CD14-positive monocyte (primary cell): Measurements from ENCODE around the gene RASL10B. TPM values are rescaled to one million over a fixed set of nuclear protein-coding genes. Genes with fewer than 3 reads are reported as not detected.

ENCODE experiments used
- DNase-seq, 3 donors: peaks; one replicate each; pipeline ENCODE4 v3.0.0-alpha.2; 2011 to 2022
- H2AFZ ChIP-seq: 2 replicates; pipeline ENCODE4 v1.6.0; 2012; ENCODE audit warnings: mild to moderate bottlenecking, low read depth, low read length, inconsistent platforms; ENCODE audit not compliant: insufficient read depth, poor library complexity, severe bottlenecking
- H3K27ac ChIP-seq, 2 donors: 1 replicate in 1 of 2; 2 replicates in 1 of 2; pipeline ENCODE4 v1.5.1; 2012 to 2013; ENCODE audit warnings: low read length in 2 of 2, control low read depth in 1 of 2, inconsistent platforms in 1 of 2, low read depth in 1 of 2, mild to moderate bottlenecking in 1 of 2
- H3K27me3 ChIP-seq, 2 donors: one replicate each; pipeline versions ENCODE4 v1.6.0 to v1.6.1; 2011 to 2013; ENCODE audit warnings: low read length in 2 of 2; ENCODE audit not compliant: control insufficient read depth in 2 of 2, insufficient read depth in 2 of 2
- H3K36me3 ChIP-seq, 2 donors: replicated peaks in 1 of 2; 1 replicate in 1 of 2; 2 replicates in 1 of 2; pipeline versions ENCODE4 v1.5.1 to v1.6.1; 2012 to 2013; ENCODE audit warnings: low read length in 2 of 2, control low read depth in 1 of 2, inconsistent platforms in 1 of 2, mild to moderate bottlenecking in 1 of 2; ENCODE audit not compliant: insufficient read depth in 2 of 2, control insufficient read depth in 1 of 2
- H3K4me1 ChIP-seq, 2 donors: 1 replicate in 1 of 2; 2 replicates in 1 of 2; pipeline versions ENCODE4 v1.5.1 to v1.6.1; 2012 to 2013; ENCODE audit warnings: low read length in 2 of 2, control low read depth in 1 of 2, inconsistent platforms in 1 of 2, mild to moderate bottlenecking in 1 of 2, moderate library complexity in 1 of 2; ENCODE audit not compliant: insufficient read depth in 2 of 2, control insufficient read depth in 1 of 2
- H3K4me2 ChIP-seq: replicated peaks from 2 replicates; pipeline ENCODE3; 2012; ENCODE audit warnings: low read length, moderate library complexity, mild to moderate bottlenecking; ENCODE audit not compliant: poor library complexity, severe bottlenecking; ENCODE audit errors: extremely low read depth
- H3K4me3 ChIP-seq, 3 experiments: fragments of 200-600 bp in 1 of 3; sonication (generic) in 1 of 3; replicated peaks in 1 of 3; 1 replicate in 2 of 3; 2 replicates in 1 of 3; pipeline ENCODE4 v1.5.1; 2011 to 2013; ENCODE audit warnings: low read length in 3 of 3, mild to moderate bottlenecking in 3 of 3, control low read depth in 2 of 3, low read depth in 2 of 3, inconsistent platforms in 1 of 3, moderate library complexity in 1 of 3
- H3K79me2 ChIP-seq: 2 replicates; pipeline ENCODE4 v1.6.0; 2012; ENCODE audit warnings: mild to moderate bottlenecking, control low read depth, inconsistent platforms, low read length, moderate library complexity; ENCODE audit not compliant: insufficient read depth
- H3K9ac ChIP-seq: 2 replicates; pipeline ENCODE4 v1.6.0; 2017; ENCODE audit warnings: low read length, mild to moderate bottlenecking; ENCODE audit not compliant: insufficient read depth, poor library complexity, severe bottlenecking
- H3K9me3 ChIP-seq, 2 donors: replicated peaks in 1 of 2; 1 replicate in 1 of 2; 2 replicates in 1 of 2; pipeline versions ENCODE4 v1.5.1 to v1.6.1; 2012 to 2013; ENCODE audit warnings: low read length in 2 of 2, control low read depth in 1 of 2; ENCODE audit not compliant: control insufficient read depth in 1 of 2, insufficient read depth in 1 of 2
- H4K20me1 ChIP-seq: 2 replicates; pipeline ENCODE4 v1.6.0; 2012; ENCODE audit warnings: mild to moderate bottlenecking, low read length, control low read depth, moderate library complexity; ENCODE audit not compliant: insufficient read depth
- H3K27ac Mint-ChIP-seq, 7 donors: one replicate each; pipeline ENCODE4 v1.8.0; 2020; ENCODE audit warnings: mild to moderate bottlenecking in 7 of 7, mixed read lengths in 7 of 7, moderate library complexity in 6 of 7, inconsistent platforms in 2 of 7
- H3K27me3 Mint-ChIP-seq, 3 donors: one replicate each; pipeline ENCODE4 v1.8.0; 2021 to 2022; ENCODE audit warnings: low read depth in 3 of 3, mild to moderate bottlenecking in 3 of 3, mixed read lengths in 3 of 3, moderate library complexity in 3 of 3, inconsistent platforms in 1 of 3
- H3K36me3 Mint-ChIP-seq, 2 donors: one replicate each; pipeline ENCODE4 v1.8.0; 2020; ENCODE audit warnings: mixed read lengths in 2 of 2, inconsistent platforms in 1 of 2, mild to moderate bottlenecking in 1 of 2
- H3K4me1 Mint-ChIP-seq: one replicate; pipeline ENCODE4 v1.8.0; 2020; ENCODE audit warnings: mild to moderate bottlenecking, mixed read lengths
- H3K4me3 Mint-ChIP-seq, 2 donors: one replicate each; pipeline ENCODE4 v1.8.0; 2020; ENCODE audit warnings: mild to moderate bottlenecking in 2 of 2, mixed read lengths in 2 of 2, moderate library complexity in 1 of 2
- H3K9me3 Mint-ChIP-seq, 7 donors: one replicate each; pipeline ENCODE4 v1.8.0; 2020 to 2022; ENCODE audit warnings: mixed read lengths in 7 of 7, mild to moderate bottlenecking in 6 of 7, moderate library complexity in 6 of 7, inconsistent platforms in 2 of 7
- WGBS: methylation state at CpG from one replicate; pipeline ENCODE4 v1.1.5; 2013; ENCODE audit warnings: missing lambda C conversion rate; ENCODE audit not compliant: insufficient coverage; 5-methylcytosine and 5-hydroxymethylcytosine counted together
- intact Hi-C, 2 donors: fragments of 100-400 bp; cut with micrococcal nuclease; formaldehyde crosslinking; loops; one replicate each; pipeline versions ENCODE4 v1.15.0 to v1.15.1; 2023
- polyA plus RNA-seq, 3 donors: library from polyadenylated mRNA; depleted of rRNA in 1 of 3; unstranded in 2 of 3; stranded (reverse) in 1 of 3; fragments of 300-500 nt in 2 of 3; fragments of >200 nt in 1 of 3; fragmentation: Illumina TruSeq in 2 of 3; gene quantifications; 1 replicate in 2 of 3; 2 replicates in 1 of 3; pipeline ENCODE4 v1.2.3, GENCODE V29; 2012 to 2021
- TF ChIP-seq, protein P1 (sequence below): fragments of 200-600 bp; IDR thresholded peaks from one replicate; pipeline ENCODE4 v1.8.0; 2022; ENCODE audit warnings: antibody characterized with exemption, mild to moderate bottlenecking

RASL10B gene
- polyA plus RNA-seq, 3 donors, result not detected

DNA sequence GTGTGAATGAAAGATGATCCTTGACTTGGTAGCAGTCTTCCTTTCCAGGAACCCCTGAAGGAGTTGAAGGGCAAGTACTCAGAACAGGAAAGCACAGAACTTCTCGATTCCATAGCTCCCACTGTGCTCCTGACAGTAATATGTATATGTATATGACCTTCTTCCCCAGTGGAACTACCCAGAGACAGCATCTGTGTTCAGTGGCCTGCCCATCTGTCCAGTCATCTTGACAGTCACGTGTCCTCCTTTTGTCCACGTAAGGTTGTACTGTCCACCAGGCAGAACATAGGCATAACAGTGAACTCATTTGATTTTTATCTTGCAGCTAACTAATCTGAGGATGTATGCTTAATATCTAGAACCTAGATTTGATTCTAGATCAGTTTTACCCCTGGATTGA, 37.8 kb upstream of the RASL10B start:
- H3K36me3 ChIP-seq, result peaks cover 62 to 94% of the 10 kb centered on the region in 2 donors
- Mint-ChIP-seq H3K27me3 (peaks cover 0 to 1% (median 0%) of the 10 kb centered on the region in 3 donors), H3K4me3 (no peak overlapping the region), H3K4me1 (no peaks in the 10 kb centered on the region), H3K36me3 (peaks cover 61 to 83% of the 10 kb centered on the region in 2 donors), H3K27ac (peak overlapping the region in 2 of 7 donors; percentile 2 to 63), H3K9me3 (peaks cover 0 to 5% (median 0%) of the 10 kb centered on the region in 7 donors)
- DNase-seq, result no peak
- H3K4me1 ChIP-seq, result no peaks in the 10 kb centered on the region
- H3K4me3 ChIP-seq, result no peak overlapping the region
- H3K4me2 ChIP-seq, result no peak overlapping the region
- intact Hi-C loops, result no loop called here
- H3K27me3 ChIP-seq, result no peaks in the 10 kb centered on the region
- peaks cover 4% of the 10 kb centered on the region for H4K20me1 ChIP-seq
- no peak overlapping the region for H3K27ac ChIP-seq
- TF ChIP-seq, protein P1, sequence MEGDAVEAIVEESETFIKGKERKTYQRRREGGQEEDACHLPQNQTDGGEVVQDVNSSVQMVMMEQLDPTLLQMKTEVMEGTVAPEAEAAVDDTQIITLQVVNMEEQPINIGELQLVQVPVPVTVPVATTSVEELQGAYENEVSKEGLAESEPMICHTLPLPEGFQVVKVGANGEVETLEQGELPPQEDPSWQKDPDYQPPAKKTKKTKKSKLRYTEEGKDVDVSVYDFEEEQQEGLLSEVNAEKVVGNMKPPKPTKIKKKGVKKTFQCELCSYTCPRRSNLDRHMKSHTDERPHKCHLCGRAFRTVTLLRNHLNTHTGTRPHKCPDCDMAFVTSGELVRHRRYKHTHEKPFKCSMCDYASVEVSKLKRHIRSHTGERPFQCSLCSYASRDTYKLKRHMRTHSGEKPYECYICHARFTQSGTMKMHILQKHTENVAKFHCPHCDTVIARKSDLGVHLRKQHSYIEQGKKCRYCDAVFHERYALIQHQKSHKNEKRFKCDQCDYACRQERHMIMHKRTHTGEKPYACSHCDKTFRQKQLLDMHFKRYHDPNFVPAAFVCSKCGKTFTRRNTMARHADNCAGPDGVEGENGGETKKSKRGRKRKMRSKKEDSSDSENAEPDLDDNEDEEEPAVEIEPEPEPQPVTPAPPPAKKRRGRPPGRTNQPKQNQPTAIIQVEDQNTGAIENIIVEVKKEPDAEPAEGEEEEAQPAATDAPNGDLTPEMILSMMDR, result no peak
- H3K9ac ChIP-seq, result no peak overlapping the region
- no peak overlapping the region for H2AFZ ChIP-seq
- no peaks in the 10 kb centered on the region for H3K79me2 ChIP-seq
- 100% methylated on average over 2 of the region's 3 CpGs for WGBS
- no peaks in the 10 kb centered on the region for H3K9me3 ChIP-seq

DNA sequence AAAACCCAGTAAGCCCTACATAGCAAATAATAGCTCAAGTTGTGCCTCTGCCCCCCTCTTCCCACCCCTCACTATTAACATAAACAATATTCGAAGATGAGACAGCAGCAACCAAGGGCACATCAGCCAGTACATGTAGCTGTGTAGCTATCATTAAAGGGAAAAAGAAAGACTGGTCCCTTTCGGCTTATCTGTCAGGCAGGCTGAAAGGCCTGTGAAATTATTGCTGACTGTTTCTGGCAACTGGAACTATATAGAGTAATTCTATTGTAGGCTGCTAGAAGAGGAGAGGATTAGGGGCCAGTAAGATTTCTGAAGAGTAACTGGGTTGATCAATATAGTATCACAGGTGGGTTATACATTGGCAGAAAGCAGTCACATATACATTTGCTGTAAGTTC, 36.5 kb upstream of the RASL10B start:
- Mint-ChIP-seq H3K36me3 (peaks cover 57 to 70% of the 10 kb centered on the region in 2 donors), H3K27ac (no peak overlapping the region), H3K27me3 (peaks cover 0 to 1% (median 0%) of the 10 kb centered on the region in 3 donors), H3K4me3 (no peak overlapping the region), H3K4me1 (no peaks in the 10 kb centered on the region), H3K9me3 (peaks cover 0 to 3% (median 0%) of the 10 kb centered on the region in 7 donors)
- no peaks in the 10 kb centered on the region for H3K27me3 ChIP-seq
- no peak for DNase-seq
- H3K79me2 ChIP-seq, result no peaks in the 10 kb centered on the region
- peaks cover 4% of the 10 kb centered on the region for H4K20me1 ChIP-seq
- TF ChIP-seq, protein P1, result no peak
- H3K9me3 ChIP-seq, result no peaks in the 10 kb centered on the region
- H3K4me1 ChIP-seq, result no peaks in the 10 kb centered on the region
- no peak overlapping the region for H3K4me2 ChIP-seq
- no peak overlapping the region for H3K27ac ChIP-seq
- H2AFZ ChIP-seq, result no peak overlapping the region
- intact Hi-C loops, result no loop called here
- H3K4me3 ChIP-seq, result no peak overlapping the region
- 100% methylated on average over 2 of the region's 2 CpGs for WGBS
- peaks cover 56 to 94% of the 10 kb centered on the region in 2 donors for H3K36me3 ChIP-seq
- no peak overlapping the region for H3K9ac ChIP-seq
